ENCODE data around the gene PATL2. TPM values are rescaled to one million over a fixed set of nuclear protein-coding genes. Genes with fewer than 3 reads are reported as not detected.

PATL2 gene
- 0.62 and 0.92 TPM in 2 replicates for total RNA-seq

DNA sequence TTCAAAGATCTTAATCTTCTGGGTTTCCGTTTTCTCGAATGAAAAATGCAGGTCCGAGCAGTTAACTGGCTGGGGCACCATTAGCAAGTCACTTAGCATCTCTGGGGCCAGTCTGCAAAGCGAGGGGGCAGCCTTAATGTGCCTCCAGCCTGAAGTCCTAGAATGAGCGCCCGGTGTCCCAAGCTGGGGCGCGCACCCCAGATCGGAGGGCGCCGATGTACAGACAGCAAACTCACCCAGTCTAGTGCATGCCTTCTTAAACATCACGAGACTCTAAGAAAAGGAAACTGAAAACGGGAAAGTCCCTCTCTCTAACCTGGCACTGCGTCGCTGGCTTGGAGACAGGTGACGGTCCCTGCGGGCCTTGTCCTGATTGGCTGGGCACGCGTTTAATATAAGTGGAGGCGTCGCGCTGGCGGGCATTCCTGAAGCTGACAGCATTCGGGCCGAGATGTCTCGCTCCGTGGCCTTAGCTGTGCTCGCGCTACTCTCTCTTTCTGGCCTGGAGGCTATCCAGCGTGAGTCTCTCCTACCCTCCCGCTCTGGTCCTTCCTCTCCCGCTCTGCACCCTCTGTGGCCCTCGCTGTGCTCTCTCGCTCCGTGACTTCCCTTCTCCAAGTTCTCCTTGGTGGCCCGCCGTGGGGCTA lies at the start of gene PATL2, which contains the start of gene B2M:
TSS of gene PATL2 (minus strand) at position 228 of the 647 bp plus-strand sequence. CDS start 34,833 bp downstream, outside the sequence.
TSS of gene B2M (plus strand) at position 422 of the 647 bp plus-strand sequence. CDS start at position 452, 30 bp downstream.

DNA sequence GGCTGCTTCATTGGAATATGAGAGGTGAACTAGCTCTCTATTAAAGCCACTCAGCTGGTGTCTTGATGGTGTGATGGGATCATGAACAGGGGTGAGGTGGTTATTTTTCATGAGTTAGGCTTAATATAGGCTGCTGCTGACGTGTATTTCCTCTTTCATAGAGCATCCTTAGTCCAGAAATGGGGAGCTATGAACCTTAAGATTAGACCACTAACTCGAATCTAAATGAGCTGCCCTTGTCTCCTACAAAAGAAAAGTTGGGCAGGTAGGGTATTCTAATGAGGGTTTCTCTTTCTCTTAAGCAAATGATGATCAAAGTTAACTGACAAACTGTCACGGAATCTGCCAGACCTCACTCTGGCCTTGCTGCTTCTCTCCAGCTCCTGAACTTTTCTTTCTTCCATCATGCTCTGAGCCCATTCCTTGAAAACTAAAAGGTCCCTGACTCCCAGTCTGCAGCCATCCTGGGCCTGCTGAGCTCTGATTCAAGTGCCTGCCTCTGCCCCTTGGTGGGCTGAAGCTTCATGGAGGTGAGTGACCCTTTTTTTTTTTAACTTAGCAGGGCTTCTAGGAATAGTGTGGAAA lies 25.1 kb upstream of the PATL2 start, which contains the start of gene TRIM69:
TSS of gene TRIM69 (plus strand) at position 348 of the 585 bp plus-strand sequence. CDS start at position 525, 177 bp downstream.

DNA sequence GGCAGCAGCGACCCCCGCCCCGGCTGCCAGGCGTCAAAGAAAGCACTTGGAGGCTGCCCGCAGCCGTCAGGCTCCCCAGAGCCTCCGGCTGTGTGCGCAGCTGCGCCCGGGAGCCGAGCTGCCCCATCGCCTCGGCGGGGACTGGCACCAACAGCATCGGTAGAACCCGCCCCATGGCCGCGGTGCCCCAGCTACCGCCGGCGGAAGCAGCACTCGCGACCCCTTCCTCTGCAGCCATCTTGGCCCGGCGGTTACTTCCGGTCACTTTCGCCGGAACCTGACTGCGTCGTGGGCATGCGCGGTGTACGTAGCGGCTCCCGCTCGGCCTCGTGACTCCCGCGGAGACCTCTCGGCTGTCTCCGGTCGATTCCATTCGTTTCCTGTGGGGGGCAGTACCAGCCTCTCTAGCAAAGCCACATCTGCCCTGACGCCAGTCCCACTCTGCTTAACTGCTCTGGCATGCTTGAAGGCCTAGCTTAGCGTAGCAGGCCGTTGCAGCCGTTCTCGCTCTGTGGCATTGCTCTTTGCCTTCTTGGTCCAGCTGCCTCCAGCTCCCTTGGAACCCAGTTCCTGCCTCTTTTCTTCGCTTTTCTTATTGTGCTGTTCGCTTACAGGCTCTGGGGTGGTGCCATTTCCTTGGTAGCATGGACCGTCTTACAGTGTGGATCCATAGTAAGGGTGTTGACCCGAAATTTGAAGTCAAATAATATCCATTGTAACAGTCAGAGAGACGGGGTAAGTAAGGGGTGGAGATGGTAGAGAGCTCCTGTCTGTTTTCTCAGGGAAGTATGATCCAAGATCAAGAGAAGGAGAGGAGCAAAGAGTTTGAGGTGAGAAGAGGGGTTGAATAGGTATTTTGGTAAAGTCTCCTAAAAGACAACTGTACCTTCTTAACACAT lies 47.5 kb downstream of the PATL2 start, which contains the start of gene SPG11:
TSS of gene SPG11 (minus strand) at position 253 of the 899 bp plus-strand sequence. CDS start at position 238, 15 bp downstream.

Other genes with a start within 250 kb of the PATL2 start
- gene EIF3J, start 174.2 kb downstream of the PATL2 start, total RNA-seq = 34.6 and 37.1 TPM in 2 replicates
- 74.6 and 76.7 TPM in 2 replicates for gene SPG11, start 47.7 kb downstream of the PATL2 start, total RNA-seq
- gene B2M, start 194 bp upstream of the PATL2 start, total RNA-seq = 2,695 and 4,557 TPM in 2 replicates
- 21.5 and 24.1 TPM in 2 replicates for gene TRIM69, start 25.2 kb upstream of the PATL2 start, total RNA-seq
- not detected in 2 replicates for gene TERB2, start 245.4 kb upstream of the PATL2 start, total RNA-seq